ENCODE measurements around the gene ACSS3.

ACSS3 gene

DNA sequence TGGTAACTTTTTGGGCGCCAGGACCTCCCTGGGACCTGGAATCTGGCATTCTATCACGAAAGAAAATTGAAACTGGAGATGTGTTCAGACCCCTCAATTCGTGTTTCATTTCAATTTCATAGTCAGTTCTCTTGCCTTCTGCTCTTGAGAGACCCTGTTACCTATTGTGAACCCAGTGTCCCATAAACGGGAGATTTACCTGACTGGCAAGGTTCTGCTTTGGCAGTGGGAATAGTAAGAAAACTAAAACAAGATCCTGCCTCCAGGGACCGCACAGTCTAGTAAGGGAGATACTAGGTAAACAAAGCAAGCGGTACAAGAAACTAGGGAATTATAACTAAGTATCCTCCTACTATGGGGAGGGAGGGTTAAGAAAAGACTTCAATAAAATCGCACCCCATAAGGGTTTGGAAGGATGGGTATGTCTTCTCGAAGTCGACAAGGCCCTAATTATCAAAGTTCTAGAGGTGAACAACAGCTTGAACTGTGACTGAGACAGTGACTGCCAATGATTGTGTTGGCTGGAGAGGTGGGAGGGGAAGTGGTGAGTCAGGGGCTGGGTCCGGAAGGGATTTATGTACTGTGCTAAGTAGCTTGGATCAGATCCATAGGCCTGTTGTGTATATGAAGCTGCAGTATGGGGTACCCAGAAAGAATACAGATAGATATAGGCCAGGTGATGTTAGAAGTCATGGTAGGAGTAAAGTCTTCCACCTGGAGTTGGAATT lies 754 bp downstream of the ACSS3 start:
- TF ChIP-seq, protein P1, sequence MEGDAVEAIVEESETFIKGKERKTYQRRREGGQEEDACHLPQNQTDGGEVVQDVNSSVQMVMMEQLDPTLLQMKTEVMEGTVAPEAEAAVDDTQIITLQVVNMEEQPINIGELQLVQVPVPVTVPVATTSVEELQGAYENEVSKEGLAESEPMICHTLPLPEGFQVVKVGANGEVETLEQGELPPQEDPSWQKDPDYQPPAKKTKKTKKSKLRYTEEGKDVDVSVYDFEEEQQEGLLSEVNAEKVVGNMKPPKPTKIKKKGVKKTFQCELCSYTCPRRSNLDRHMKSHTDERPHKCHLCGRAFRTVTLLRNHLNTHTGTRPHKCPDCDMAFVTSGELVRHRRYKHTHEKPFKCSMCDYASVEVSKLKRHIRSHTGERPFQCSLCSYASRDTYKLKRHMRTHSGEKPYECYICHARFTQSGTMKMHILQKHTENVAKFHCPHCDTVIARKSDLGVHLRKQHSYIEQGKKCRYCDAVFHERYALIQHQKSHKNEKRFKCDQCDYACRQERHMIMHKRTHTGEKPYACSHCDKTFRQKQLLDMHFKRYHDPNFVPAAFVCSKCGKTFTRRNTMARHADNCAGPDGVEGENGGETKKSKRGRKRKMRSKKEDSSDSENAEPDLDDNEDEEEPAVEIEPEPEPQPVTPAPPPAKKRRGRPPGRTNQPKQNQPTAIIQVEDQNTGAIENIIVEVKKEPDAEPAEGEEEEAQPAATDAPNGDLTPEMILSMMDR (IDR thresholded peaks at IDR 0.05) = no peak

DNA sequence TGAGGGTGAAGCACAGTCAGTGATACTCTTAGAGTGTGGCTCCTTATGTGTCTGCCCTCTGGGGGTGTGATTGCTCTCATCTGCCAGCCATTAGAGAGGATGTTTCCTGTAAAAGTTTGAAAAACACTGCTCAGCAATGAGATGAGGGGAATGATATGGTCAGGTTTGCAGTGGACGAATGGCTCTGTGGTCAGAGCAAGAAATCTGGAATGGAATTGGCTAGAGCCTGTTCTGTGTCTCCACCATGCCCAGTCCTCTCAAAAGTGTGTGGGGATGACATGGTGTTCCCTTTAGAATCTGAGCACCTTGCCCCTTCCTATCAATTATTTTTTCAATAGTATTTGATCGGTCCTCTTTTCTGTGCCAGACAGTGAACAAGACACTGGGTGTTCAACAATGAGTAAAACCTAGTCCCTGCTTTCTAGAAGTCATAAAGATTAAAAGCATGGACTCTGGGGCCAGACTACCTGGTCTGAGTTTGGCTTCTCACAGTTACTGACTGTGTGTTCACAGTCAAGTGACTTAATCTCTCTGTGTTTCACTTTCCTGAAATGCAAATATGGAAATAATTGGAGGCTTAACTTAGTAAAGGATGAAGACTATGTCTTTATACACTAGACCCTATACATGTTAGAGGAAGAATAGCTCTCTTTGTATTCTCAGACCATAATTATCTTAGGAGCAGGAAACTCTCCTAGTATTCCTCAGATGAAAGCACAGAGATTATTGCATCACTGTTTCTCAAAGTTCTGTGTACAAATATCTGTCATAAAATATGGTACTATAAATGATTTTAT lies 1.6 kb downstream of the ACSS3 start:
- TF ChIP-seq, protein P1 (IDR thresholded peaks at IDR 0.05) = no peak

DNA sequence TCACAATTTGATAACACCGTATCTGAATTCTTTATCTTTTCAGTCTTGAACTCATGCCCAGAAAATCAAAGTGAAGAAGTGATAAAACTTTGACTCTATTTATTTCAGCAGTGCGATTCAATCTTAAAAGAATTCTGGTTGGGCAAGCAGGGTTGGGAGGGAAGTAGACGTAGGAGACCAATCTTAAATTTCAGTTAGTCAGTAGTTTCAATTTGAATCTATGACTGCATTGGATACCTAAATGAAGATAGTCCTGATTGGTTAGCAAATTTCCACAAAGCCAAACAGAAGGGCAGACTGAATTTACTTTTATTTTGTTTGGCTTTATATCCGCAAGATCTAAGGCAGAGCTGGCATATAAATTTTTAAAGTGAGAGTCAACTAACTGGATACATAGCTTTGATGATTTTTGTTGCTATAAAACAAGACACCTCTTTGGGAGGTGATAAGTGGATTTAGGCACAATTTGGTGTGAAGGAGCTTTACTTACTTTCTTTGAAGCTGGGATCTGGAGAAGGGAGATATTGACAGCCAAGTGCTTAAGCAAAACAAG lies 2.6 kb downstream of the ACSS3 start:
- TF ChIP-seq, protein P1 (IDR thresholded peaks at IDR 0.05) = no peak

DNA sequence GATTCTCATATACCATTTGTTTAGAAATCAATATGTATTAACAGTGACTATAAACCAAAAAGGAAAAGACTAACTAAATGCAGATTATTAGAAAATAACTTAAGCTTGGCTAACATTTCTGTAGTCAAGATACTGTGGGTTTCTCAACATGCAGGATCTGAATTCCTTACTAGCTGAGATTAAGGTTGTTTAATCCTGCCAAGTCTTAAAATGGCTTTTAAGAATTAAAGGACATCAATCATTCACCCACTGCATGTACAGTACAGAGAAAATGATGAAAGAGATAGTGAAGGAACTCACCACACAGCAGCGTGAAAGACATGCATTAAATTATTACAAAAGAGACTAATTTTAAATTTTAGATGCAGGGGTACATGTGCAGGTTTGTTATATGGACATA lies 3.8 kb downstream of the ACSS3 start:
- TF ChIP-seq, protein P1 (IDR thresholded peaks at IDR 0.05) = no peak

DNA sequence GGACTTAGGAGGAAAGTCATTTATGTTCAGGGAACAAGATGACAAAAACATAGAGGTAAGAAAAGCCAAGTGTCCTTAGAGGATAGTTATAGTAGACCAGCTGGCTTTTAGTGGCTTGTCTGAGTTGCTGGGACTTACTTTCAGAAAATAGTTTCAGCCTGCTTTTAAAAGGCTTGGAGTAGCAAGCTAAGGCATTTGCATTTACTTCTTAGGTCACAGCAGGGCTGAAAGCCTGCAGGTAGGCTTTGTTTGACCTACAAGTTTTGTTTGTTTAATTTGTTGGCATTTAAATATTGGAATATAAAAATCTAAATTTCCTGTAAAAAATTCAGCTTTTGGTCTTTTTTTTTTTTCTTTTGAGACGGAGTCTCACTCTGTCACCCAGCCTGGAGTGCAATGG lies 5.1 kb downstream of the ACSS3 start:
- TF ChIP-seq, protein P1 (IDR thresholded peaks at IDR 0.05) = no peak

DNA sequence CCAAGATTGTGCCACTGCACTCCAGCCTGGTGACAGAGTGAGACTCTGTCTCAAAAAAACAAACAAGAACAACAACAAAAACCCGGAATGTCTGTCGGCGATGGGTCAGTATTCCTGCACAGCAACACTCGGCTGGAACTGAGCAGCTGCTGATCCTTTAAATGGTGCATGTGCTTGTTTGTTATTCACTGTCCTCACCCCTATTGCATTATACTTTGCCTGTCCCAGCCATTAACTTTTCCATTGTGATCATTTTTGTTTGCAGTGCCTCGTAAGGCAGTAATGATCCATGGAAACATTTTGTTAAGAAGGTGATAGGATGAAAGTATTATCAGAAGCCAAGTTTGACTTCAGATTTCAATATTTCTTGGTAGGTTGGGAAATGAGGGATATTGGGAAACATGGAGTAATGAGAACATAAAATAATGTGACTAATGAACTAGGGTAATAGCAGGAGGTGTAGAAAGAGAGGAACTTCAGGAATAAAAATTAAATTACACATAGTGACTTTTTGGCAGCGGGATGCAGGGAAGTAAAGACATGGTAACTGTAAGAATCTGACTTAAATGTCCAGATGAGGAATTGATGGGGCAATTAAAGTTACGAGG lies 6.1 kb downstream of the ACSS3 start:
- TF ChIP-seq, protein P1 (IDR thresholded peaks at IDR 0.05) = no peak

DNA sequence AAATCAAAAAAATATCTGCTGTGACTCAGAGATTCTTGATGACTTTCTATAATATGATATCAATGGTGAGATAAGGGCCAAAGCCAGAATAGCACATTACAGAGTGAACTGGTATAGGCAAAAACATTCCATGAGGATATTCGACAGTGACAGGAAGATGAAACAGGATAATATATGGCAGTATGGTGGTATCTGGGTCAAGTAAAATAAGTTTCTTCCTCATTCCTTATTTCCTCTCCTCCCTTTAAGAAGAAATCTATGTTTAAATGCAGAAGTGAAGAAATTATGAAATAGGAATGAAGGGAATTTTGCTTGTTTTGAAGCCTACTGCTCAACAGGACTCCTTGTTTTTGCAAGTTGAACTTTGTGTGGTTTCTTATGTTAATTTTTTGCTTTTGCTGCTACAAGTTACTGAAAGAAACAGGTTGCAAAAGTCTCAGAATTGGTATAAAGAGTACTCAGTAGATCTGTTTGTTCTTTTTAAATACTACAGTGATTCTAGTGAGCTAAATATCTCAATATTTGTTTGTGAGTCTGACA lies 7.0 kb downstream of the ACSS3 start:
- TF ChIP-seq, protein P1 (IDR thresholded peaks at IDR 0.05) = no peak

All from LNCAP (cell line).